GM19397 (cell line): ENCODE results near the gene SLC44A1.

Experiments
- ATAC-seq: cut with Tn5 transposase; IDR thresholded peaks from one replicate; pipeline ENCODE4 v1.9.1; 2021; ENCODE audit warnings: mild to moderate bottlenecking, moderate library complexity; ENCODE audit not compliant: unreplicated experiment

SLC44A1 gene

GRCh38 chr9:105244003-105244733, at the start of gene SLC44A1:
Gene SLC44A1 (plus strand): TSS chr9:105244651. CDS start chr9:105244869, 218 bp downstream.
- ATAC-seq, result peak; percentile 88

GRCh38 chr9:105195259-105195658, 49.2 kb upstream of the SLC44A1 start:
- no peak for ATAC-seq

- no peak for ATAC-seq
These were observed 46.4 kb upstream of the SLC44A1 start for GRCh38 chr9:105198023-105198422.

- ATAC-seq, result no peak
These were observed 45.6 kb upstream of the SLC44A1 start for GRCh38 chr9:105198865-105199264.

GRCh38 chr9:105204416-105204815, 40.0 kb upstream of the SLC44A1 start:
- no peak for ATAC-seq

GRCh38 chr9:105205787-105206495, 38.5 kb upstream of the SLC44A1 start:
- no peak for ATAC-seq

GRCh38 chr9:105206496-105206820, 38.0 kb upstream of the SLC44A1 start:
- no peak for ATAC-seq

GRCh38 chr9:105206821-105207699, 37.4 kb upstream of the SLC44A1 start:
- no peak for ATAC-seq

- ATAC-seq, result no peak
These were observed 27.8 kb upstream of the SLC44A1 start for GRCh38 chr9:105216440-105217178.

GRCh38 chr9:105218673-105219072, 25.8 kb upstream of the SLC44A1 start:
- ATAC-seq, result no peak

- no peak for ATAC-seq
These were observed 25.1 kb upstream of the SLC44A1 start for GRCh38 chr9:105219291-105219805.

- no peak for ATAC-seq
These were observed 24.0 kb upstream of the SLC44A1 start for GRCh38 chr9:105220451-105220850.

GRCh38 chr9:105223544-105224140, 20.8 kb upstream of the SLC44A1 start:
- ATAC-seq, result no peak

- ATAC-seq, result no peak
These were observed 18.4 kb upstream of the SLC44A1 start for GRCh38 chr9:105226055-105226454.

- no peak for ATAC-seq
These were observed 12.2 kb upstream of the SLC44A1 start for GRCh38 chr9:105232207-105232606.

- ATAC-seq, result no peak
These were observed 10.6 kb upstream of the SLC44A1 start for GRCh38 chr9:105233873-105234272.

GRCh38 chr9:105236261-105236660, 8.2 kb upstream of the SLC44A1 start:
- no peak for ATAC-seq

- no peak for ATAC-seq
These were observed 7.2 kb upstream of the SLC44A1 start for GRCh38 chr9:105237246-105237645.

- no peak for ATAC-seq
These were observed 6.1 kb upstream of the SLC44A1 start for GRCh38 chr9:105238302-105238701.

GRCh38 chr9:105241356-105242043, 3.0 kb upstream of the SLC44A1 start:
- ATAC-seq, result no peak
